GM18909 (cell line): ENCODE data around the gene STK36.

ENCODE experiments used
- ATAC-seq: cut with Tn5 transposase; IDR thresholded peaks from one replicate; pipeline ENCODE4 v1.9.1; 2021; ENCODE audit warnings: mild to moderate bottlenecking; ENCODE audit not compliant: unreplicated experiment, poor library complexity

STK36 gene

DNA sequence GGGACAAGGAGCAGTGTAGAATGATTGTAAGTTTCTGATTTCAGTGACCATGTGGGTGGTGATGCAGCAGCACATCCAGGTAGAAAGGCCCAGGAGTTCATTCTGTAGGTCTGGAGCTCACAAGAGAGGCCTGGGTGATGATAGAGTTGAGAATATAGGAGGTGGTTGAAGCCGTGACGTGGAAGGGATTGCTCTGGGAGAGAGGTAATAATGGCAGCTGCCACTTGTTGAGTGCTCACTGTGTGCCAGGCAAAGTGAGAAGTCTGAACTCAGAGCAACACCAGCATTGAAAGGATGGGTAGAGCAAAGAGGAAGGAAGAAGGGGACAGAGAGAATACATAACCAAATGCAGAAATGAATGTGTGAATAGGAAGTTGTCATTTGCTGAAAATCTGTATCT lies 42.0 kb downstream of the STK36 start:
- ATAC-seq: no peak

DNA sequence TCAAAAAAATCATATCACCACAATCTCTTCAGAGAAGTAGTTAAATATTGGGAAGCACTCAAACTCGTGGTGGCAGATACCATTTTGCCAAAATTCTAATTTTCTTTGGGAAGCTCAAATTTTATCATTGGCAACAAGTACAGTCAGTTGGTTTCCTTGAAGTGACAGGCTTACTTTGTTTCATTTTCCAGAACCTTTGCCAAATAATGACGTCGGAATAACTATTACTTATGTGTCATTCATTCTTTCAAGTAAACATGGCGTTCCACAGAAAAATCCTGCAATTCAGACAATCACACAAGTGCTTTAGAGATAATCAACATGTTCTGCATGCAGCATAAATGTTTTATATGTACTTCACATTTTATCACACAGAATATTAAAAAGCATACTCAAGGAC lies 44.2 kb downstream of the STK36 start:
- no peak for ATAC-seq

DNA sequence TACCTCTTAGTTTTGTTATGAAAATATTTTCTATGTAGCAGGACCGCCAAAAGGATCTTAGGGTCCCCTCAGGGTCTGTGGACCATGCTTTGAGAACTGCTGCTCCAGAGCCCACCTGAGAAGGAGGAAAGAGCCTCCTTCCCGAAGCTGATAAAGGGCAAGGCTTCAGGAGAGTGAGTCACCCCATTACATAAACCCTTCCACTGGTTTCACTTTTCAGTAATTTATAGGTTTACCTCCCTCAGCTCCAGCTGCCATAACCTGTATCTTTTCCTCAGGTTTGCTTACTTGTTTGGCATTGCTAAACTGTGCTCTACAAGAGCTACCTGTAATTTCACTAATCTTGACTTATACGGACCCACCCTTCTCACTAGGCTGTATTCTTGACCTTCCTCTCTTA lies 45.4 kb downstream of the STK36 start:
- ATAC-seq: no peak

DNA sequence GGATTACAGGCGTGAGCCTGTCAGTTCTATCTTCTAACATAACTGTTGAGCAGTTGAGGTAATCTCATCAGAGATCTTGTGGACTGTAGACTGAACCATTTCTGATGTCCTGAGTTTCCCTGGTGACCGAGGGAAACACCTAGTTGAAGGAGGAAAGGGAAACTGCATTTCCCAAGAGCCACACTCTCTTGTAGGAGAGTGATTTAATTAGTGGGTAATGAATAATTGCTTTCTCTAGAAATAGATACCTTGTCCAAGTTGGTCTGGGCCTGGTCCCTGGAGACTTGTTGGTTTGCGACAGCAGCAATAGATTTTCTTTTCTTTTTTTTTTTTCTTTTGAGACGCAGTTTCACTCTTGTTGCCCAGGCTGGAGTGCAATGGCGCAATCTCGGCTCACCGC lies 46.2 kb downstream of the STK36 start:
- ATAC-seq: no peak

DNA sequence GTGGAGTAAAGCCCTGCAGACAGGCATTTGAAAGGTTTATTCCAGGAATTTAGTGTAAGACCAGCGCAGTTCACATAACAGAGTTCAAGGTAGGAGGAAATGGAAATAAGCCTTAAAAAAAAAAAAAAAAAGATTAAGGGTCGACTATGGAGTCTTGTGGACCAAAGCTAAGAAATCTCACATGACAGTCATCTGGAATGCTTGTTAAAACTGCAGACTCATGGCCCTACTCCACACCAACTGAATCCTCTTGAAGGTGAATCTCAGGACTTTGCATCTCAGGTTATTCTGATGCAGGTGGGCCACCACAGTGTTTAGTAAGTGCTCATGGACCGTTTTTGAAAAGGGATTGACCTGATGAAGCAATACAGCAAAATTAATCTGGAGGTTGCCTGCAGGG lies 47.6 kb downstream of the STK36 start:
- ATAC-seq: no peak

DNA sequence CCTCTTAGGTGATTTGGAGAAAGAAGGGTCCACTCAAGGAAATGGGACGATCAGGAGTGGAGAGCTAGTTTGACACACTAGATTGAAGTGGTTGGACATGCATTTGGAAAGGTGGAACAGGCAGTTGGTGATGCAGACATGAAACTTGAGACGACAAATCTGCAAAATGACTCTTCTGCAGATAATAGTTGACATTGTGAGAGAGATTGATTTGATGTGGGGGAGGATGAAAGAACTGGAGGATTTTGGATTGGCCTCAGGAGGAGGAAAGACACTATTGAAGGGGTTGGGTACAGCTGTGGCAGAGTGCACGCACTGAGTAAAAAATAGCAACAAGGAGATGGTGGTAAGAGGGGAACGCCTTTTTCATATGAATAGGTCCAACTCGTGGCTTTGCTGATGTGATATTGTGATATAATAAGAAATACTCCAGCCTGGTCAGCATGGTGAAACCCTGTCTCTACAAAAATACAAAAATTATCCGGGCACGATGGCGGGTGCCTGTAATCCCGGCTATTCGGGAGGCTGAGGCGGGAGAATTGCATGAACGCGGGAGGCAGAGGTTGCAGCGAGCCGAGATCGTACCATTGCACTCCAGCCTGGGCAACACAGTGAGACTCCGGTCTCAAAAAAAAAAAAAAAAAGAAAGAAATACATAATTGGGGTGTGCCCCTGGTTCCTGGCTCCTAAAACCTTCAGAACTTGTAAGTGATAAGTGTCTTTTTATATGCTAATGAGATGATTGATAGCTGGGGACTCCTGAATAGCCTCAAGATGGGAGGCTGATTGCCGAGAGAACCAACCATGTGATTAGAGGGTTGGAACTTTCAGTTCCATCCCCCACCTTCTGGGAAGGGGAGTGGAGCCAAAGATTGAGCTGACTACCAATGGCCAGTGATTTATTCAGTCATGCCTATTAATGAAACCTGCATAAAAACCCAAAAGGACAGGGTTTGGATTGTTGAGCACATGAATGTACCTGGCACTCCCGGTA lies 48.5 kb downstream of the STK36 start:
- no peak for ATAC-seq

DNA sequence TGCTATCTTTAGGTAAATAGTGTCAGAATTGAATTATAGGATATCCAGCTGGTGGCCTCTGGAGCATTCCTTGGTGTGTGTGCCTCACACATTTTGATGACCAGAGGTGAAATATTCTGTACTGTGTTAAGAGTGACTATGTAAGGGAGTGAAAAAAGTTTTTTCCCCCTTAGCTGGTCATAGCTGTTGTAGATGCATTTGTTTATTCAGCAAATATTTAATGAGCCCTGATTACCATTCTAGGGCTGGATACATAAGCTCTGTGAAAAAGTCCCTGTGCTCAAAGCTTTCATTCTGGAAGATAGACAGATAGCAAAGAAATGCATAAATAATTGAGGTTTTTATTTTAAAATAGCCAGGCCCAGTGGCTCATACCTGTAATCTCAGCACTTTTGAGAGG lies 49.6 kb downstream of the STK36 start:
- no peak for ATAC-seq

DNA sequence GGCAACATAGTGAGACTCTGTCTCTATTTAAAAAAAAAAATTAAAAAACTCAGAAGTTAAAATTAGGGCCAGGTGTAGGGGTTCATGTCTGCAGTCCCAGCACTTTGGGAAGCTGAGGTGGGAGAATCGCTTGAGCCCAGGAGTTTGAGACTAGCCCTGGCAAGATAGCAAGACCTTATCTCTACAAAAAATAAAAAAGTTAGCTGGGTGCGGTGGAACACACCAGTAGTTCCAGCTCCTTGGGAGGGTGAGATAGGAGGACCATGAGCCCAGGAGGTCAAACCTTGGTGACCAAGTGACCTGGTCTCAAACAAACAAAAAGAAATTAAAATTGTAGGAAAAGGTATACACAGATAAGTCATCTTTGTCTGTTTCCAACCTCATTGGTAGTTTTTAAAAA lies 50.0 kb downstream of the STK36 start:
- ATAC-seq: no peak

DNA sequence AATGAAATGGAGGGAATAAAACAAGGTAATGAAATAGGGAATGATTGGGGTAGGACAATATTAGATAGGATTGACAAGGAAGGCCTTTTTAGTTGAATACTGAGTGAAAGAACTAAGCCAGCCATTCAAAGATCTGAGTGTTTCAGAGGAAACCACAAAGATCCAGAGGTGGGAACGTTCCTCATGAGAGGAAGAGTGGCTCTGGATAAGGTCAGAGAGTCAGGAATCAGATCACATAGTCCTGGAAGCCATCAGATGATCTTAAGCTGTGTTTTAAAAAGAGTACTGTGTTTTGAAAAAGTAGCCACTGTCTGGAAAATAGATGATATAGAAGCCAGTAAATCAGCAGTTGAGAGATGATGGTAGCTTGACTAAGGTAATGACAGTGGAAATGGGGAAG lies 50.5 kb downstream of the STK36 start:
- ATAC-seq: no peak

DNA sequence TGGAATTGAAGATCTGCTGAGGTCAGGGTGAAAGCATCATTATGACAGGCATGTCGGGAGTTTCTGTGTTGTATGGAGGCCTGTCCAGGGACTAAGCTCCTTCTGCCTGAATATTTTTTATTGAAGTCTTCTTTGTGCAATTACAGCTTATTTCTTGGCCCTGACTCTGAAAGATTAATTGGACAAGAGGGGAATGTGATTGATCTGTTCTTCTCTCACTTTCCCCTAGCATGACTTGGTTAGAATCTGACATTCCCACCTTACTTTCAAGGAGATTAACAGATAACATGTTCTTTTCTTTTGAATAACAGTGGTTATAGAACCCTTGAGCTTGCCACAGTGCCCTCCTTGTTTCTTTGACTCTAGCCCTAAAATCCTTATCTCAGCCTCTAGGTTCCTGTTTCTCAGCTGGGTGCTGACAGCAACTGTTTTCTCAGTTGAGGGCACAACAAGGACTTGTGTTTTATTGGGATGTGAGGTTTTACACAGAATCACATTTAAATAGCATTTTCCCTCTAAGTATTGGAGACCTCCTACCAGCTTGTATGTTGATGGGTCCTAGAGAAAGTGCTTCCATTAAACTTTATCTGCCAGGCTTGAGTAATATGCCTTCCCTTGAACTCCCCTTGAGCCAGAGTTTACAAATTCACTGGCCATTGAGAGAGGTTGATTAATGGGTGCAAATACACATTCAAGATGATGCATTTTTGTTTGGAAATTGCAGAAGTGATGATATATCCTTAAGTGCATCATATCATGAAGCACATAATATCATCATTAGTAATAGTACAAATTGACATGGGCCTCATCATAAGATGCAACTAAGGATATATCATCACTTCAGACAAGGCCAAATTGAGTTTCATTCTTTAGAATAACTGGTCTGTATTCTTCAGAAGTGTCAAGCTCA lies 51.2 kb downstream of the STK36 start:
- no peak for ATAC-seq

DNA sequence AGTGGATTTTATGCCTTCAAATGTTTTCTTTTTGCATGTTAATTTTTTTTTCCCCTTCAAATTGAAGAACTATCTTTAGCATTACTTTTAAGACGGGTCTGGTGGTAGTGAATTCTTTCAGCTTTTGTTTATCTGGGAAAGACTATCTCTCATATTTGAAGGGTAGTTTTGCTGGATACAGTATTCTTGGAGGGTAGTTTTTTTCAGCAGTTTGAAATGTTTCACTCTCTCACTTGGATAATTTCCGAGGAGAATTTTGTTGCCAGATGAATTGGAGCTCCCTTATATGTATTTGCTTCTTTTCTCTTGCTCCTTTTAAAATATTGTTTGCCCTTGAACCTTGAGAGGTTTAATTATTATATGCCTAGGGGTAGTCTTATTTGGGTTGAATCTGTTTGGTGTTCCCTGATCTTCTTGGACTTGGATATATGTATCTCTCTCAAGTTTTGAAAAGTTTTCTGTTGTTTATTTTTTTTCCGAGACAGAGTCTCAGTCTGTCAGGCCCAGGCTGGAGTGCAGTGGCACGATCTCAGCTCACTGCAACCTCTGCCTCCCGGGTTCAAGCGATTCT lies 54.2 kb downstream of the STK36 start:
- no peak for ATAC-seq

DNA sequence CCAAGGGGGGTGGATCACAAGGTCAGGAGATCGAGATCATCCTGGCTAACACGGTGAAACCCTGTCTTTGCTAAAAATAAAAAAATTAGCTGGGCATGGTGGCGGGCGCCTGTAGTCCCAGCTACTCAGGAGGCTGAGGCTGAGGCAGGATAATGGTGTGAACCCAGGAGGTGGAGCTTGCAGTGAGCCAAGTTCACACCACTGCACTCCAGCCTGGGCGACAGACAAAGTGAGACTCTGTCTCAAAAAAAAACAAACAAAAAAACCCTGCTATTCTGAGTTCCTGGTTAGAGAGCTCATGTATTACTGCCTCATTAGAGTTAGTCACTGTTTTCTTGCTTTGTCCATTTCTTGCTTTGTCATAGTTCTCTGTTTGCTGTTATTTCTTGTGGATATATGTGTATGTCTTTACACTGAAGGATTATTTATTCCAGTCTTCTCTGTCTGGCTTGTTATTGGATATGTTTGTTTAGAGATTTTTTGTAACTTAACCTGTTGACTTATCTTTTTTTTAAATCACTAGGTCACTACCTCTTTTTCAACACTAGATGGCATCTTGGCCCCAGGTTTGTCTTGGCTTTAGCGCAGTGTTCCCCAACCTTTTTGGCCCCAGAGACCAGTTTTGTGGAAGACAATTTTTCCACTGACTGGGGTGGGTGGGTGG lies 55.7 kb downstream of the STK36 start:
- no peak for ATAC-seq

DNA sequence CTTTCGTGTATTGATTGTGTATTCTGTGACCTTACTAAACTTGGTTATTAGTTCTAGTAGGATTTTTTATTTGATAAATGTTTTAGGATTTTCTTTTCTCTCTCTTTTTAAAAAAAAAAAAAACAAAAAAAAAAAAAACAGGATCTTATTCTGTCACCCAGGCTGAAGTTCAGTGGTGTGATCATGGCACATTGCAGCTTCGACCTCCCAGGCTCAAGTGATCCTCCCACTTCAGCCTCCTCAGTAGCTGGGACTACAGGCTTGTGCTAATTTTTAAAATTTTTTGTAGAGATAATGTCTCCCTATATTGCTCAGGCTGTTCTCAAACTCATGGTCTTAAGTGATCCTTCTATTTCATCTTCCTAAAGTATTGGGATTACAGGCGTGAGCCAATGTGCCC lies 57.8 kb downstream of the STK36 start:
- no peak for ATAC-seq

DNA sequence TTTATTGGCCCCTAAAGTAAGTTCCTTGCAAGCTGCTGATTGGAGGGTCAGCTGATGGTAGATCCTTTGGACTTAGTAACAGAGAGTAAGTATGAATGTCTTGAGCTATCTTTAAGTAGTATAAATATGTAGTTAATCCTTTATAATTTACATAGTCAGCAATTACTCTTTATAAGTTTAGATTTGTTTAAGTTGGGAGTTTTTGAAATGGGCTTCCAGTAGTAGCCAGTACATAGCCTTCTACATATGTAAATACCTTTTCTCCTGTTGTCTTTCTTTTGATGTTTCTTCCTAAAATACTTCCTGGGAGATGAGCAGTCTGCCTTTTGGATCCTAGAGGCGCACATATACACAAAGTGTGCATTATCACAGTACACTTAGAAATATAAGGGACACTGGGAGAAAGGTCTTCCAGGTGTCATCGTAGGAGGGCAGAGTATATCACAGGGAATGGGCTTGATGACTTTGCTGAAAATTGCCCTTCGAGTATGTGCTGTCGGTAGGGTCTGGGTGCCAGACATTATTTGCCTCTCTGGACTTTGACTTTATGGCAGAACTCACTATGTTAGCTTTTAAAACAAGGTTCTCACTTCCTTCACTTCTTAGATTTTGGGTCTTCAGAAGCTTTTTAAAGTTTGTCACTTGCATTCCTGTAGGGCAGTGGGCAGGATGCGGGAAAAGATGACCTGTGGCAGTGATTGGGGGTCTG lies 60.3 kb downstream of the STK36 start:
- no peak for ATAC-seq

DNA sequence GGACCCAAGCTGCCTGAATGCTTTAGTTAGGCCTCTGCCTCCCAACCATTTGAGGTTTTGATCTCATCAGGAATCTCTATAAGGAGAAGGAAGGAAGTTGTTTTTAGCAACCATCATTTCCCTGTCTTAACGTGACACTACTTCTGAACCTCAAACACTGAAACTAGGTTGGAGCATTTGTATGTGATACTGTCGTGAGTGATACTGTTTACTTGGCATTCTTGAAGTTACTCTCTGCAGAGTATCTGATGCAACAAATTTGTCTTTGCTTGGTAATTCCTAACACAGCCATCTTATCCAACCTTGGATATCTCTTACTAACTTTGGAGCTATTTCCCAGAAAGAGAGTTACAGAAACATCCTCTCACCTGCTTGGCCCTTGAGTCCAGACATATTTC lies 60.9 kb downstream of the STK36 start:
- no peak for ATAC-seq

DNA sequence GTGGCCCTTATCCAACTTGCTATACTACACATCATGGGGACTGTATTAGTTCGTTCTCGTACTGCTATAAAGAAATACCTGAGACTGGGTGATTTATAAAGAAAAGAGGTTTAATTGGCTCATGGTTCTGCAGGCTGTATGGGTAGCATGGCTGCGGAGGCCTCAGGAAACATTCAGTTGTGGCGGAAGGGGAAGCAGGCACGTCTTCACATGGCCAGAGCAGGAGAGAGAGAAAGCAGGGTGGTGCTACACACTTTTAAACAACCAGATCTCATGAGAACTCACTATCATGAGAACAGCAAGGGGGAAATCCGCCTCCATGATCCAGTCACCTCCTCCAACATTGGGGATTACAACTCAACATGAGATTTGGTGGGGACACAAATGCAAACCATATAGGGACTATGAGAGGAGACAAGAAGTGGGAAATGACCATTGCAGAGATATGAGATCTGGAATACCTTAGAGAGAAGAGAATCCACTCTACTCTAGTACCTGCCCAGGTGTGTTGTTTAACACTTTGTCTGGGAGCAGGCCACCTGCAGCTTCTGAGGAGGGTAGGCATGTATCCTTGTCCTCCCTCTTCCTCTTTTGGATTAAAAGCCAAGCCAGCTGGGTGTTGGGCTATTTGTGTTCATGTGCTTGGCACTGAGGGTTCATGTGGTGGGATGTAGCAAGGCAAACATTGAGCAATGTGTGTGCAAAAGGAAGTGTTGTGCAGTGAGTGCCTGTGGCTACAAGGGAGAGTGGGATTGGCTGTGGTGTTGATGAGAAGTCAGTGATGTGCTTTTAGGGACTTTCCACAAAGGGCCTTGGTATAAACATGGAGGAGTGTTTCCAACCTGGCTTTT lies 61.5 kb downstream of the STK36 start:
- ATAC-seq: no peak

DNA sequence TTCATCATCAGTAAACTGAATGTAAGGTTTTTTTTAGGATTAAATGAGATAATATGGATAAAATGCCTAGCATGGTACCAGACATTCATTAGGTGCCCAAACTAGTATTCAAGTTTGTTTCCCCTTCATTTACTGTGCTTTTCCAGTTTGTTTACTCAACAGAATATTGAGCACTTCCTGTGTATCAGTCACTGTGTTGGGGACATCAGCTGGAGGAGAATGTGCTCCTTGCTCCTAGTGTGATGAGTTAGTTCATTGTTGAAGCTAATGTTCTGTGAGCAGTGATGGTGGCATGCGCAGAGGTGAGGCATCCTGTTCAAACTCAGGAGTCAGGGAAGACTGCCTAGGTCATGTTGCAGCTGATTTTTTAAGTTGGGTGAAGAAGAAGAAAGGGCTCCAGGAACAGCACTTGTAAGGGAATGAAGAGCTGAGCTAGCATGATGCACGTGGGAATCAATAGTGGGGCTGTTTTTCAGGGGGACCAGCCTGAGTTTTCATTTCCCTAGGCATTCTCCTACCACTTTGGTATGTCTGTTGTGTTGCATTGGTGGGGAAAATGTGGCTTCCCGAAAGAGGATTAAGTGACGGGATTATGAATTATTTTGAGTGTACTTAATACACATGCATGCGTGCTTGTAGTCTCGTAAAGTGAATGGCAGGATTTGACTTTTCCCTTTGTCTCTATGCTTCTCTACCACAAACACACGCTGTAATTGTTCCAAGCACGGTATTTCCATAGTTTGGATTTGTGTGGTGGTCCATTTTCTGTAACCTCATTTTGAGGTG lies 62.5 kb downstream of the STK36 start:
- ATAC-seq: no peak

DNA sequence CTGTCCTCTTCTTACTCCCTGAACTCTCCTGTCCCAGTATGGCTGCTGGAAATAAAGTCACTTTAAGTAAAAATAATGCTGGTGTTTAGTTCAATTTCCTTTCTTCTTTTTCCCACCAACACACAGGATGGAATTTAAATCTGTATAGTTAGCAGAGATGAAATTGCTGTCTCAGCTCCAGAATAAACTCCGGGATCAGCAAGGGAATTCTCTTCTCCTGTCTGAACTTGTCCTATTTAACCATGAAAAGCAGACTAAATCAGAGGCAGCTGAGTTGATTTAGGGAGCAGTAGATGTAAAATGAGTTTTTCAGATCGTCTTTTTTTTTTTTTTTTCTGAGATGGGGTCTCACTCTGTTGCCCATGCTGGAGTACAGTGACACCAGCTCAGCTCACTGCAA lies 64.6 kb downstream of the STK36 start:
- ATAC-seq: no peak
